Colon (tissue), 2 donors: Measurements from ENCODE around the gene HSPBP1.

Experiments used
- FAIRE-seq: peaks from 2 replicates; lab custom pipeline; 2012; peaks lifted over from hg19 to GRCh38; lab: Jason Lieb, UNC
- donor health status: control.
- donor health status: control.

Gene HSPBP1

DNA sequence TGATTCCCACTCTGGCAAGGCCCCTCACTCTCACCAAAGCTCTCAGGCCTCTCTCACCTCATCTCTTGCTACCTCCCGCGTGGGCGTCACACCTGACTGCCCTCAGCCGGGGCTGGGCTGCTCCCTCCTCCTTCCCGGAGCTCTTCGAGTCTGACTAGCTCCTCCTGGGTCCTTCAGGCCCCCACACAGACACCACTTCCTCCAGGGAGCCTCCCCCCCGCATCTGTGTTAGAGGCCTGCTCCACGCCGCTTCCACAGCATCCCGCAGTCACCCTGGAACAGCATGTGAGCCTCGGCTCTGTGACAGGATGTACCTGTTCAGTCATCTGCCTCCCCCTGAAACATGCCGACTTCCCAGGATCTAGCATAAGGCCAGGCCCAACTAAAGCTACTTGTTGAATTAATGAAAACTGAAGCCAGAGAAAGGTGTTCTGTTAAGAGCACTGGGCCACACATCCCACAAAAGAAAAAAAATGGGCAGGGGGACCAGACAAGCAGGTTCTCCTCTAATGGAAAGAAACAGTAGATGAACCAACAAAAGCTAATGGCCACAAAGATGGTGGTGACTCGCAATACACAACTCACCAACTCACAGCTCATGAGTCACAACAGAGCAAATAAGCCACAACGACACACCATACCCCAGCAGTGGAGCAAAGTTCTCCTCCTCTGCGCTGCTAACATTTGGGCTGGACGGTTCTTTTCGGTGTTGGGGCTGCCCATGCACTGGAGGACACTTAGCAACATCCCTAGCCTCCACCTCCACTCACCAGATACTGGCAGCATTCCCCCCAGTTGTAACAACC, 24.1 kb downstream of the HSPBP1 start:
- no peak for FAIRE-seq

DNA sequence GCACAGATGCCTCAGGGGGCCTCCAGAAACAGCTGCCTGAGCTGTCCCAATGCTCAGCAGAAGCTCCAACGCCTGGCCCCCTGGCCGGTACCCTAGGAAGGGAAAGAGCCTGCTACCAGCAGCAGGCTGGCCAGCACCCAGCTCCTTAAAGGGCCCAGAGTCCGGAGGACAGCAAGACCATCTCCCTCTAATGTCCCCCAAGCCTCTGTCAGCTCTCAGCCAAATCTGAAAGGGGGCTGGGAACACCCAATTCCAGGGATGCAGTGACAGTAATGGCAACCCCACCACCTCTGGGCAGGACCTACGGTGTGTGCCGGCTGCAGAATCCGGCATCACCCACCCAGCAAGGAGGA, 25.3 kb downstream of the HSPBP1 start:
- no peak for FAIRE-seq

DNA sequence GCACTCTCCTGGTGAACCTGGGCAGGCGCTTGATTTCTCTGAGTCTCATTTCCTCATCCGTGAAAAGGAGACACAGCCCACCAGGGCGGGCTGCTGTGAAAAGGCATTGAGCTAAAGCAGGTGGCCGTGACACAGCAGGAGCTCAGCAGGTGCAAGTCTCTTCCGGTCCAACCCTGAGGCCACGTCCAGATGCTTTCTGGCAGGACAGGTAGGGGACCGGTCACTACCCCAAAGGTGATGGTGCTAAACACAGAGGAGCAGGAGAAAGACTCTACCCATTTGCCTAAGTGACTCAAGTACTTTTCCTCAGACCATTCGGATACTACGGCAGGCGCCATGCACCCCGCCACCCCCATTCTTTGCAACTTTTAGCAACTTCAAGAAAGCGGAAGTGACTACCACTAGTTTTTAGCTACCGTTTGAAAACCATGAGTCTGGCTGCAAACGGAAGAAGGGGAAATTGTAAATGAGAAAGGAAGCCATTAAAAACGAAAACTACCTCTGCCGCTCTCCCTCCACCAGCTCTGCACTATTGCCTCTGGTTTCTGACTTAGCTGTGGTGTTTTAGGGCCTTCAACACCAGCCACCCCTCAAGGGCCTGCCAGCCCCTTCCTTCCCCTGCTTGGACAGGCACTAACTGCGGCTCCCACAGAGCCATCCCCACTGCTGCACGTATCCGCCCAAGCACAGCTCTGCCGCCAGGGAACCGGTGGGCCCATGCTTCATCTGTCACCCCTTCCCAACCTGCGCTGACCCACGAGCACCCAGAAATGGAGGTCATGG, 25.9 kb downstream of the HSPBP1 start:
- FAIRE-seq, result no peak

DNA sequence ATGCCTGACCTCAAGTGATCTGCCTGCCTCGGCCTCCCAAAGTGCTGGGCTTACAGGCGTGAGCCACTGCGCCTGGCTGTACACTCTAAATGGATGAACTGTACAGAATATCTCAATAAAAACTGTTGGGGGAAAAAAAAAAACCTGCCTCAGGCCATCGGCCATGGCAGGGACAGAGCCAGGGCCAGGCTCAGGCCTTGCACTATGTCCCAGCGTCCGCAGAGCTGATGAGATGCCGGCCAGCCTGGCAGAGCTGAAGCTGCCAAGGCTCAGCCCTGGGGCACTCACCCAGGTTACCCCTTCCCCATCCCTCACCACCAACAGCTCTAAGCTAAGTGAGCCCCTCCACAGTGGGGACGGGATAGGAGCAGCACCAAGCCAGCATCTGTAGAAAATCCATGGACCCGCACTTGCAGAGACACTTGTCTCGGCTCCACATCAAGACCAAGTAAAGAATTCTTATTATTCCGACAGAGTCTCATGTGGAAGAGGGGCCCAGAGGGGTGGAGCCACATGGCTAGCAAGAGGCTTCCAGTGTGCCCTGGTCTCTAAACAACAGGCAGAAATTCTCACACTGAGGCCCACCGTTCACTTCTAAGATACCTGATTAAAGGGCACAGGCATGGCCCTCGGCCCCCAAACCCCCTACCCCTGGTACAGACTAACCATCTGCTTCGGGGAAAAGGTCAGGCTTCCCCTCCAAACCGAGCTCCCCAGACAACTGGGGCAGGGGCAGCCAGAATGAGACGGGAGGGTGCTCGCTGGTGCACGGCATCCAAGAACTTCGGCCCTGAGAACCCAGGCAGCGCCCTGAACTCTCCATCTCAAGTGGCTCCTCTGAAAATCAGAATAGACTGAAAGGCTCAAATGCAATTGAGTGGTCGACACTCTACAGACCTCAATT, 26.9 kb downstream of the HSPBP1 start:
- no peak for FAIRE-seq

DNA sequence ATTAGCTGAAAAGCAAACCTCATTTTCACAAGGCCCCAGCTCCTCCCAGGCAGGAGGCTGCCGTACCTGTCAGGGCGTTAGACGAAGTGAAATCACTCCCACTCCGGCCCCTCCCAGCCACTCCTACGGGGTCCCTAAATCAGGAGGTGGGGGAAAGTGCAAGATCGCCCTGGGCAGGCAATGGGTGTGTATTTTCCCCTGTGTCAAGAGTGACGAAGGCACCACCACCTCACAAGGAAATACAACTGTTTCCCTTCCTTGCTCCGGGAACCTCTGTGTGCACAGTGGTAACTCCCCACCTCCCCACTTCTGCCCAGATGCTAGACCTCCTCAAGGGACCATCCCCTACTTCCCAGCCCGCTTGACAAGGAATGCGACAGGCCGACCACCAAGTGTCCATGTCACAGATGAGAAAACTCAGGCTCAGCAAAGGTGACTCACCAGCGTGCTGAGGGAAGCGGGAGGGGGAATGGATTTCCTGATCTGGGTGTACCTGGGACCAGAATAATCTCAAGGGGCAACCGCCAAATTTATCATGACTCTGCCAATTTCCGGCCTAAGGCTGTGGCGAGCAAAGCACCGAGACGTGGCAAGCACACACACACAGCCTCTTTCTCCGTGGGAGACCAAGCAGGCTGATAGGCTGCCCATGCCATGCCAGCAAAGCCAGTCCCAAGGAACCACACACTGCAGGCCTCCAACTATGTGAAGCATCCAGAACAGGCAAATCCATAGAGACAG, 28.4 kb downstream of the HSPBP1 start:
- FAIRE-seq, result no peak

DNA sequence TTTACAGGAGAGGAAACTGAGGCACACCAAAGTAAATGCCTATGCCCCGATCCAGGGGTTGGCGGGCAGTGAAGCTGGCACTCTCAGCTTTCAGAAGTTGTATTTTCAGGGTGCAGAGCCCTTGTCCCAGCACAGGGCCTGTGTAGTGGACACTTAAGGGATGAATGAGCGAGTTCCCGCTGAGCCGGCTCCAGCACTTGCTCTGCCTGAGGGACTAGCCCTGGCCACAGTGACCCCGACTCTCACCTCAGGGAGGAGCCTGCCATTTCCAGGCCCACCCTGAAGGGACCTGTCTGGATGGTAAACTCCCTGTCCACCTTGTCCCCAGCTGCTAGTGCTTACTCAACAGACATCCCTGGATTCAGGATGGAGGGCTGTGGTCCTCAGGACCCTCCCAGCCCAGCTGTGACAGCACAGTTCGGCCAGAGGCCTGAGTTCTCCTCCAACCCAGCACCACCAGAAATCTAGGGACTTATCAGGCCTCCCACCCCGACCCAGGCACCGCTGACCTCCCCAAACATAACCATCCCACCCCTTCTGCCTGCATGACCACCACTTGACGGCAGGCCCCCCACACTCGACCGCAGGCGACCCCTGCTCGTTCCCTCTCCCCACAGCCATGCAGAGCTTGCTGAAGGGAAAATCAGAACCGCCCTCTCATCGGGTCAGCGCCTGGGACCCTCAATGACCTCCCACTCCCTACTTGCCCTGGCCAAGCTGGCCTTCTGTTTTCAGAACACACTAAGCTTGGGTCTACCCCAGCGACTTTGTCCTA, 29.5 kb downstream of the HSPBP1 start:
- no peak for FAIRE-seq

DNA sequence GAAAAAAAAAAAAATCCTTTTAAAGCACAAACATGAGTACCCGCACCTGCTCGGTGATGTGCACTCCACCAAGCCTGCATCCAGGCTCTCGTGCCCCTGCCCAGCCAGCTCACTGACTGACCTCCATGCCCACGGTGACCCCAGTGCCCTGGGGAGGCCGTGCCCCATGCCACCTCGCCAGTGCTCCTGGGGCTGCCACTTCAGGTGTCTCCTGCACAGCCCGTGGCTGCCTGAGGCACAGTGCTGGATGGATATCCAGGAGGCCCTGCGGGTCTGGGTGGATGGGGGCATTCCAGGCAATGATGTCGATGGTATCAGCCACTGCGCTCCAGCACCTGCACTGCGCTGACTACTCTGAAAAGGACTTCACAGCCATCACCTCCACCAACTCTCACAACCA, 30.1 kb downstream of the HSPBP1 start:
- FAIRE-seq, result no peak

DNA sequence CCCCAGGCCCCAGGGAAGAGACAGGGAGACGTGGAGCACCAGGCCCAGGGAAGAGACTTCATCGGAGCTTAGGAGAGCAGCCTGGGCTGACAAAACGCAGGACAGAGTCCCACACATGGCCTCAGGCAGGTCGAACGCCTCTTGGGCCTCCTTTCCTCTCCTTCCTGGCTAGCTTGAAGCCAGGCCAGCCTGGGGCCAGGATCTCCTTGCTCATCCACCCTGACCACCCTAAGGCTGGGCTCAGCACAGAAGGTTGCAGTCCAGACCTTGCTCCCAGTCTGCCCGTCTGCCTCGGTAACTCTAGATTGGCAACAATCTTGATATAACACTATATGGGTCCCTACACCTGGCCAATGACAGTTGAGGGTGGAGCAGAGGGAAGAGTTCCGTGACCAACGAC, 31.2 kb downstream of the HSPBP1 start:
- FAIRE-seq, result no peak

DNA sequence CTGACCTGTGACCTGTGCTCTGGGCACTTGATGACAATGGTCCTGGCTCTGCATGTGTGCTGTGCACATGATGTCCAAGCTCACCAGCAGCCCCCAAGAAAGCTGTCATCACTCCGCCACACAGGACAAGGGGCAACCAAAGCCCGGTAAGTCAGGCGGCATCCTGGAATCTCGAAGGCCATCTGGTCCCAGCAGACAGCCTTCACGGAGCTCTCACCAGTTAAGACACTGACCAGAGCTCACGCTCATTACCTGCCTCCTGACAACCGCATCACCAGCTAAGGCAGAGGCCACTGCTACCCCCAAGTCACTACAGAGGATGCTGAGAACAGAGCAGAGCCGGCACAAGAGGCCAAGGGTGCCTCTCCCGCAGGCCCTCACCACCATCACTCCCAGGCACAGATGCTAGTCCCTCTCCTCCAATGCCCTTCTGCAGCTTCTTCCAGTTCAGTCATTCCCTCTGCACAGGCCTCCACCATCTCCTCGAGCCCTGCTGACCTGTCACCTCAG, 31.7 kb downstream of the HSPBP1 start:
- no peak for FAIRE-seq

DNA sequence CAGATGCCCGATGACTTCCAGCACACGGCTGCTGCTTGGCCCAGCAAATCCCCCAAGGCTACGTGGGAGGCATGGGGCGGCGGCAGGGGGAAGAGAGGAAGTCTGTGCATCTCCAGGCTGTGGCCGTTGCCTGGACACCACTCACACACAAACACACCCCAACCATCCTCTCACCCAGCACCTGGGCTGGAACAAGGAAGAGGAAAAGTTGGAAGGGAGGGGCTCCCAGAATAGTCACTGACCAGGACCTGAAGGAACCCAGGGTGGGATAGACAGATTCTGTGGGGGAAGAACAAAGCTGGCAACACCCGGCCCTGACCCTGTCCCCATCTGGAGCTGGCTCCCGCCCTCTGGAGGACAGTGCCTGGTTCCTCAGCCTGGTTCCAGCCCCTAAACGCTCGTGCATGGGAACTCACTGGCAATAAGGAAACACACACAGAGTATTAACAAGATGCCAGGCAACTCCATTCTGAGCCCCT, 32.2 kb downstream of the HSPBP1 start:
- no peak for FAIRE-seq

DNA sequence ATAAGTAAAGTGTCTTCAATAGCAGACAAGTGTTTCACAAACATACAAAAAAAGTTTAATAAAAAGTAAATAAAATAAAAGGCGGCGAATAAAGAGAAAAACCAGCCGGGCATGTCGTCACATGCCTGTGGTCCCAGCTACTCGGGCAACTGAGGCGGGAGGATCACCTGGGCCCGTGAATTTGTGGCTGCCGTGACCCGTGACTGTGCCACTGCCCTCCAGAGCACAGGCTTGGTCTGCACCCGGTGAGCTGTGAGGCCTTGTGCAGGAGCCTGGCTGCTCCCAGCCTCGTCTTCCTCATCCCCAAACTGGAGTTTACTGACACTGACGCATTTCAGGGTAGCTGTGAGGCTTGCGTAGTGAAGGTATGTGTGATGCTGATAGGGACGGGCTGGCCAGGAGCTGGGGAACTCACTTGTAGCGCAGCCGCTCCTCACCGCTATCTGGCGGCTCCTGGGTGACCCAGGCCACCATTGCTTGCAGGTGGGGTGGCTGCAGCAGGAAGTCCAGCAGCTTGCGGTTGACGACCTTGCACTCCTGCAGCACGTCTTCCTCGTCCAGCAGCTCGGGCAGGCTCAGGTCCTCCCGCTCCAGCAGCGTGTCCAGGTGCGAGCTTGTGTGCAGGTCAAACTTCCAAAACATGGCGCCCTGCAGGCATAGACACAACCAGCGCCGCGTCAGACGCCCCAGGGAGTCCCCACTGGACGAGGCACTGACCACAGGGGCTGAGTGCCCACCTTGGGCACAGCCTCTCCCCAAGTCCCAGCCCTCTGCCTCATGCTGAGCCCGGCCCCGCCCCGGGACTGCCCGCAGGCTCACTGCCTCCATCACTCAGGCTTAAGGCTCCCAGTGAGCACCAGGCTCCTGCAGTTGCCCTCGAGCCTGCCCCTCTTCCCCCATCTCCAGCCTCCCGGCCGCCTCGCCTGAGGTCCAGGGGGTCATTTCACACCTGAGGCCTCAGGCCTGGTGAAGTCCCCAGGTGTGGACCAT, 33.2 kb downstream of the HSPBP1 start:
- FAIRE-seq, result no peak

DNA sequence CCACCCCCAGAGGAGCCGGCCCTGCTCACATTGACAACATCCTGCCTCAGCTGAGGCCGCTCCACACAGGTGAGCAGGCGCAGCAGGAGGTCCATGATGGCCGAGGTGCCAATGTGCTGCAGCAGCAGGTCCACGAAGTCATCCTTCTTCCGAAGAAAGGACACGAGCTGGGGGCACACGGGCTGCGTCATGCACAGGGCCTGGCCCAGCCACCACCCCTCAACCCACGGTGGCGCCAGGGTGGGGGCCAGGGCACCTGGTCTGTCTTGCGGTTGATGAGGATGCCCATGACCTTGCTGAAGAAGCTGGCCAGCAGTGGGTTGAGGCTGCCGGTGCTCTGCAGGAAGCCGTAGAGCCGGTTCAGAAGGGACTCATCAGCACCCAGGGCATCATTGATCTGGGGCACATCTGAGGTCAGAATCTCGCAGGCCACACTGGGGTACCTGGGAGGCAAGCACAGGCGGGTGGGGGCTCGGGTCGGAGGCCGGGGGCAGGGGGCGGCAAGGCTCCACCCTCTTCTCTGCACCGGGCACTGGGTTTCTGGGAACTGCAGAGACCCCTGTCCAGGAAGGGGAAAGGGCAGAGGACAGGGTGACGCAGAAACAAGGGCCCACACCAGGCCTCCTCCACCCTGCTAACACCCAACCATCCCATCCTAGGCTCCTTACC, 34.5 kb downstream of the HSPBP1 start:
- no peak for FAIRE-seq

DNA sequence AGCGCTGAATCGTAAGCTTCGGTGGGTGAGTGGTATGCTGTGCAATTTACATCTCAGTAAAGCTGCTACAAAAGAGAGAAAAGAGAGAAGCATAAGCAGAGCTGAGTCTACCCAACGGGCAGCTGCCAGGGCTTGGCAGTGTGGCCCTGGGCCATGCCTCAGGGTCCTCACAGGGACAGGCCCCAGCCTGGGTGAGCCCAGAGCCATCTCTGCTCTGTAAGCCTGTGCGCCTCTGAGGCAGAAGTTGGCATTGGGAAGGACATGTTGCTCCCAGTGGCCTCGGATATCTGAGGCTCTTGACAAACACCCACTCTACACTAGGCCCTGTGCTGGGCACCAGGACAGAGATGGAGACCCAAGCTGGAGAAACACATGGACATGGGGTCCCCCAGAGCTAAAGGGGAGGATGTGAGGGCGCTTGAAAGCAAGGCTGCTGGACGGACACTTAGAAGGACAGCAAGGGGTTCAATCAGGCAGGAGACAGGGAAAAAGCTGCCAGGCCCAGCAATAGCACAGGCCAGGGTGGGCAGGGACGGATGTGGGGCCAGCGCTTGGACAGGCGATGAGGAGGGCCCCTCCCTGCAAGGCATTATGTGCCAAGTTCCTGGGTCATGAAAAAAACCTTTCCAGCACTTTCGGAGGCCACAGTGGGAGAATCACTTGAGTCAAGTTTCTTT, 35.8 kb downstream of the HSPBP1 start:
- FAIRE-seq, result no peak

DNA sequence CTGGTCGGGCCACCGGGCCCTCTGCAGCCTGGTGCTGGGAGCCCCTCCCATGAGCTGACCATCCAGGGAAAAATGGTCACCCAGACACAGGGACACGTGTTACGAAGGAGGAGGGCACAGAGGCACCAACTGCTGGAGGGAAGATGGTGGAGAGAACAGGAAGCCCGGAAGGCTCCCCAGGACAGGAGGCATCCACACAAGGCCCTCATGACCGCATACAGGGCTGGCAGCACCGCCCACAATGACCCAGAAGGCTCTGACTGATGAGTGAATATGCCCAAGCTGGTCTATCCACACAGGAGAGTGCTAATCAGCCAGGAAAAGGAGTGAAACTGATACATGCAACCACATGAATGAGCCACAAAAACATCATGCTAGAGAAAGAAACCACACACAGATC, 37.4 kb downstream of the HSPBP1 start:
- no peak for FAIRE-seq

DNA sequence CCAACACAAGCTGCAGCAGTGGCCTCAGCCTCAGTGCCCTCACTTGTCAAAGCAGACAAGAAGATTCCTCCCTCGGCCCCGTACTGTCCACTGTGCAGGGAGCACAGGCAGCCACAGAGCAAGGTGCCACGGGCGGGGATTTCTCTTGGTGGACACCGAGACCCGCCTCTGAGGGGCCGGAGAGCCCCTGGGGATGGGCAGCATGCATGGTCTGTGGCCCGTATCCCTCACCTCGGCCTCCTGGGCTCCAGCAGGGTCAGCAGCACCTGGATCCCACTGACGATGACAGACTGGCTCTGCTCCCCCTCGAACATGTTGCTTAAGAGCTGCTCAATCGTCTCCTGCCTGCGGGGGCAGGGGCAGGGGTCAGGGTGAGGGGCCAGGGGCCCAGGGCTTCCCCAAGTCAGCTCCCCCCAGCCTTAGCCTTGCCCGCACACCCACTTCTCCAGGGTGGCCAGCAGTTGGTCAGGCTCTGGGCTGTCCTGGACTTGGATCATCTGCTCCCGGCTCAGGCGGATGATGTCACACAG, 37.9 kb downstream of the HSPBP1 start:
- FAIRE-seq, result no peak

DNA sequence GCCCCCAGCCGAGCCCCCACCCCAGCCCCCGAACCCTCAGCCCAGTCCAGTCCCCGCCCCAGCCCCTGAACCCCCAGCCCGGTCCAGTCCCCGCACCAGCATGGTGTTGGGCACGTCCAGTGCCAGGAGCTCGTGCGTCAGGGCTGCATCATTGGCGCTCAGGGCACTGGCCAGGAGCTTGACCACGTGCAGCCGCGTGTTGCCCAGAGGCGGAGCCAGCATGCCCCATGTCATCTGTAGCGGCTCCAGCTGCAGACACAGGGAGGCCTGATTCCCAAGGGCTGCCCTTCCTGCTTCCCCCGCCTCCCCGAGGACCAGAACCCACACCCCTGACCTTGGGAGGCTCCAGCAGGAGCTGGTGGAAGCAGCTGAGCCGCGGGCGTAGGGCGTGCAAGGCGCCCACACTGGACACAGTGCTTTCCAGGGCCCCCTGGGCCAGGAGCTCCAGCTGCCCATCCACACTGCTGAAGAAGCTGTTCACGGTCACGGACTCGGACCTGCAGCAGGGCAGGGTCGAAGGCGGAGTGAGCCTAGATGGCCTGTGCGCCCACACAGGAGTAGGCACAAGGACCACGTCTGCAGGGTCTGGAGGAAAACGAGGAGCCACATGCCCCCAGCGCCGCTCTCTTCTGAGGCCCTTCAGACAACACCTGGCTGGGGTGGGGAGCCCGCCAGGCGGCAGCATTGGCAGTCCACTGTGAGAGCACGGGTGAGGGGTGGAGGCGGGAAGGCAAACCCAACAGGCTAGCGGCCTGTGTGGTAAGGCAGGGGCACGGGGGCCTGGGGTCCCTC, 38.6 kb downstream of the HSPBP1 start:
- FAIRE-seq, result no peak

DNA sequence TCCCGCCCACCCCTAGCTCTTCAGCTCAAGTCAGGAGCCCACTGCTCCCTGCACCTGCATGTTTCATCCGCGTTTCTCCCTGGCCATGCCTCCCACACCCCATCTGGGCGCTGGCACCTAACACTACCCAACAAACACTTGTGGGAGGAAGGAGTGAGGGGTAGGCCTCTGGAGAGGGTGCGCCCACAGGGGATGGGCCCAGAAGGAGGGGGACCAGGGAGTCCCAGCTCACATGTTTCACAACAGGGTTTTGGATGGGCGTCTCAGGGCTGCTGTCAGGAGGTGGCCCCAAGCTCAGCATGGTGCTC, 39.2 kb downstream of the HSPBP1 start:
- no peak for FAIRE-seq
